CD14-positive monocyte (primary cell): ENCODE measurements around the gene FOXM1. TPM values are rescaled to one million over a fixed set of nuclear protein-coding genes. Genes with fewer than 3 reads are reported as not detected.

Source experiments
- DNase-seq, 3 donors: peaks; one replicate each; pipeline ENCODE4 v3.0.0-alpha.2; 2011 to 2022
- H2AFZ ChIP-seq: 2 replicates; pipeline ENCODE4 v1.6.0; 2012; ENCODE audit warnings: mild to moderate bottlenecking, low read depth, low read length, inconsistent platforms; ENCODE audit not compliant: insufficient read depth, poor library complexity, severe bottlenecking
- H3K27ac ChIP-seq, 2 donors: 1 replicate in 1 of 2; 2 replicates in 1 of 2; pipeline ENCODE4 v1.5.1; 2012 to 2013; ENCODE audit warnings: low read length in 2 of 2, control low read depth in 1 of 2, inconsistent platforms in 1 of 2, low read depth in 1 of 2, mild to moderate bottlenecking in 1 of 2
- H3K27me3 ChIP-seq, 2 donors: one replicate each; pipeline versions ENCODE4 v1.6.0 to v1.6.1; 2011 to 2013; ENCODE audit warnings: low read length in 2 of 2; ENCODE audit not compliant: control insufficient read depth in 2 of 2, insufficient read depth in 2 of 2
- H3K36me3 ChIP-seq, 2 donors: replicated peaks in 1 of 2; 1 replicate in 1 of 2; 2 replicates in 1 of 2; pipeline versions ENCODE4 v1.5.1 to v1.6.1; 2012 to 2013; ENCODE audit warnings: low read length in 2 of 2, control low read depth in 1 of 2, inconsistent platforms in 1 of 2, mild to moderate bottlenecking in 1 of 2; ENCODE audit not compliant: insufficient read depth in 2 of 2, control insufficient read depth in 1 of 2
- H3K4me1 ChIP-seq, 2 donors: 1 replicate in 1 of 2; 2 replicates in 1 of 2; pipeline versions ENCODE4 v1.5.1 to v1.6.1; 2012 to 2013; ENCODE audit warnings: low read length in 2 of 2, control low read depth in 1 of 2, inconsistent platforms in 1 of 2, mild to moderate bottlenecking in 1 of 2, moderate library complexity in 1 of 2; ENCODE audit not compliant: insufficient read depth in 2 of 2, control insufficient read depth in 1 of 2
- H3K4me2 ChIP-seq: replicated peaks from 2 replicates; pipeline ENCODE3; 2012; ENCODE audit warnings: low read length, moderate library complexity, mild to moderate bottlenecking; ENCODE audit not compliant: poor library complexity, severe bottlenecking; ENCODE audit errors: extremely low read depth
- H3K4me3 ChIP-seq, 3 experiments: fragments of 200-600 bp in 1 of 3; sonication (generic) in 1 of 3; replicated peaks in 1 of 3; 1 replicate in 2 of 3; 2 replicates in 1 of 3; pipeline ENCODE4 v1.5.1; 2011 to 2013; ENCODE audit warnings: low read length in 3 of 3, mild to moderate bottlenecking in 3 of 3, control low read depth in 2 of 3, low read depth in 2 of 3, inconsistent platforms in 1 of 3, moderate library complexity in 1 of 3
- H3K79me2 ChIP-seq: 2 replicates; pipeline ENCODE4 v1.6.0; 2012; ENCODE audit warnings: mild to moderate bottlenecking, control low read depth, inconsistent platforms, low read length, moderate library complexity; ENCODE audit not compliant: insufficient read depth
- H3K9ac ChIP-seq: 2 replicates; pipeline ENCODE4 v1.6.0; 2017; ENCODE audit warnings: low read length, mild to moderate bottlenecking; ENCODE audit not compliant: insufficient read depth, poor library complexity, severe bottlenecking
- H3K9me3 ChIP-seq, 2 donors: replicated peaks in 1 of 2; 1 replicate in 1 of 2; 2 replicates in 1 of 2; pipeline versions ENCODE4 v1.5.1 to v1.6.1; 2012 to 2013; ENCODE audit warnings: low read length in 2 of 2, control low read depth in 1 of 2; ENCODE audit not compliant: control insufficient read depth in 1 of 2, insufficient read depth in 1 of 2
- H4K20me1 ChIP-seq: 2 replicates; pipeline ENCODE4 v1.6.0; 2012; ENCODE audit warnings: mild to moderate bottlenecking, low read length, control low read depth, moderate library complexity; ENCODE audit not compliant: insufficient read depth
- H3K27ac Mint-ChIP-seq, 7 donors: one replicate each; pipeline ENCODE4 v1.8.0; 2020; ENCODE audit warnings: mild to moderate bottlenecking in 7 of 7, mixed read lengths in 7 of 7, moderate library complexity in 6 of 7, inconsistent platforms in 2 of 7
- H3K27me3 Mint-ChIP-seq, 3 donors: one replicate each; pipeline ENCODE4 v1.8.0; 2021 to 2022; ENCODE audit warnings: low read depth in 3 of 3, mild to moderate bottlenecking in 3 of 3, mixed read lengths in 3 of 3, moderate library complexity in 3 of 3, inconsistent platforms in 1 of 3
- H3K36me3 Mint-ChIP-seq, 2 donors: one replicate each; pipeline ENCODE4 v1.8.0; 2020; ENCODE audit warnings: mixed read lengths in 2 of 2, inconsistent platforms in 1 of 2, mild to moderate bottlenecking in 1 of 2
- H3K4me1 Mint-ChIP-seq: one replicate; pipeline ENCODE4 v1.8.0; 2020; ENCODE audit warnings: mild to moderate bottlenecking, mixed read lengths
- H3K4me3 Mint-ChIP-seq, 2 donors: one replicate each; pipeline ENCODE4 v1.8.0; 2020; ENCODE audit warnings: mild to moderate bottlenecking in 2 of 2, mixed read lengths in 2 of 2, moderate library complexity in 1 of 2
- H3K9me3 Mint-ChIP-seq, 7 donors: one replicate each; pipeline ENCODE4 v1.8.0; 2020 to 2022; ENCODE audit warnings: mixed read lengths in 7 of 7, mild to moderate bottlenecking in 6 of 7, moderate library complexity in 6 of 7, inconsistent platforms in 2 of 7
- CTCF ChIP-seq: fragments of 200-600 bp; IDR thresholded peaks from one replicate; pipeline ENCODE4 v1.8.0; 2022; ENCODE audit warnings: antibody characterized with exemption, mild to moderate bottlenecking
- WGBS: methylation state at CpG from one replicate; pipeline ENCODE4 v1.1.5; 2013; ENCODE audit warnings: missing lambda C conversion rate; ENCODE audit not compliant: insufficient coverage; 5-methylcytosine and 5-hydroxymethylcytosine counted together
- intact Hi-C, 2 donors: fragments of 100-400 bp; cut with micrococcal nuclease; formaldehyde crosslinking; loops; one replicate each; pipeline versions ENCODE4 v1.15.0 to v1.15.1; 2023
- polyA plus RNA-seq, 3 donors: library from polyadenylated mRNA; depleted of rRNA in 1 of 3; unstranded in 2 of 3; stranded (reverse) in 1 of 3; fragments of 300-500 nt in 2 of 3; fragments of >200 nt in 1 of 3; fragmentation: Illumina TruSeq in 2 of 3; gene quantifications; 1 replicate in 2 of 3; 2 replicates in 1 of 3; pipeline ENCODE4 v1.2.3, GENCODE V29; 2012 to 2021

Gene FOXM1
- polyA plus RNA-seq, 3 donors, result 0.03 TPM; not detected in 2

GRCh38 chr12:2857576-2857975, 19.4 kb downstream of the FOXM1 start:
- no peak overlapping the region for H3K9ac ChIP-seq
- peaks cover 0 to 2% (median 0%) of the 10 kb centered on the region in 7 donors for H3K9me3 Mint-ChIP-seq
- DNase-seq, result no peak
- no peak overlapping the region for H2AFZ ChIP-seq
- WGBS, result 100% methylated on average over 1 of the region's 7 CpGs
- no peak for TF ChIP-seq CTCF
- no peaks in the 10 kb centered on the region for H3K27me3 ChIP-seq
- no peak overlapping the region for H3K4me3 Mint-ChIP-seq
- H3K9me3 ChIP-seq, result no peaks in the 10 kb centered on the region
- H3K27me3 Mint-ChIP-seq, result peaks cover 0 to 2% (median 0%) of the 10 kb centered on the region in 3 donors
- H3K4me1 Mint-ChIP-seq, result peaks cover 4% of the 10 kb centered on the region
- H3K27ac ChIP-seq, result no peak overlapping the region
- H3K4me1 ChIP-seq, result no peaks in the 10 kb centered on the region
- peak overlapping the region in 1 of 7 donors; percentile 14 for H3K27ac Mint-ChIP-seq
- H3K4me3 ChIP-seq, result no peak overlapping the region
- peaks cover 42 to 65% of the 10 kb centered on the region in 2 donors for H3K36me3 Mint-ChIP-seq
- H3K79me2 ChIP-seq, result no peaks in the 10 kb centered on the region
- no peaks in the 10 kb centered on the region for H4K20me1 ChIP-seq
- no peak overlapping the region for H3K4me2 ChIP-seq
- H3K36me3 ChIP-seq, result peaks cover 25 to 51% of the 10 kb centered on the region in 2 donors
- intact Hi-C loops, result loop anchor here (10.0 kb wide), 3 partner anchors 87 to 187 kb away; no protein-coding TSS in a partner anchor

GRCh38 chr12:2857021-2857431, 19.9 kb downstream of the FOXM1 start, which contains the start of gene TEX52:
Gene TEX52, minus strand, starts transcription at chr12:2857039. Its CDS starts 13 bp downstream, at chr12:2857026.
- Histone ChIP-seq H3K4me2 (no peak within 1 kb of the TSS), H3K9me3 (no peaks in the 10 kb centered on the region), H3K4me3 (no peak within 1 kb of the TSS), H3K27me3 (no peaks in the 10 kb centered on the region), H3K36me3 (peaks cover 23 to 47% of the 10 kb centered on the region in 2 donors), H3K79me2 (no peaks in the 10 kb centered on the region), H3K9ac (no peak within 1 kb of the TSS), H3K27ac (no peak within 1 kb of the TSS), H3K4me1 (no peaks in the 10 kb centered on the region), H4K20me1 (no peaks in the 10 kb centered on the region), H2AFZ (no peak within 1 kb of the TSS)
- H3K27ac Mint-ChIP-seq, result peak within 1 kb of the TSS in 3 of 7 donors; percentile 5 to 14 (median 6)
- TF ChIP-seq CTCF, result no peak
- H3K4me1 Mint-ChIP-seq, result peaks cover 4% of the 10 kb centered on the region
- H3K4me3 Mint-ChIP-seq, result no peak within 1 kb of the TSS
- DNase-seq, result no peak
- peaks cover 0 to 2% (median 1%) of the 10 kb centered on the region in 3 donors for H3K27me3 Mint-ChIP-seq
- H3K36me3 Mint-ChIP-seq, result peaks cover 40 to 62% of the 10 kb centered on the region in 2 donors
- peaks cover 0 to 2% (median 0%) of the 10 kb centered on the region in 7 donors for H3K9me3 Mint-ChIP-seq
- intact Hi-C loops, result loop anchor here (10.0 kb wide), 3 partner anchors 88 to 188 kb away; no protein-coding TSS in a partner anchor
- 82% methylated on average over 3 of the region's 3 CpGs for WGBS
